OCI-LY1 (cell line): ENCODE measurements around the gene CR1.

Experiments
- H2AFZ ChIP-seq: fragments of 200-600 bp; sonication (generic), shearing (Covaris generic); 2 replicates; pipeline ENCODE4 v1.6.0; 2014; ENCODE audit warnings: antibody characterized with exemption, mild to moderate bottlenecking, low read length
- H3F3A ChIP-seq: fragments of 200-600 bp; sonication (generic), shearing (Covaris generic); 2 replicates; pipeline ENCODE4 v1.6.0; 2014; ENCODE audit warnings: mild to moderate bottlenecking, antibody characterized with exemption, low read length, moderate library complexity; ENCODE audit not compliant: insufficient read depth
- H3K27ac ChIP-seq: fragments of 200-600 bp; sonication (generic); 2 replicates; pipeline ENCODE4 v1.5.1; 2014; ENCODE audit warnings: low read length, mixed run types, mild to moderate bottlenecking, low read depth; ENCODE audit not compliant: poor library complexity, severe bottlenecking
- H3K27me3 ChIP-seq: fragments of 200-600 bp; sonication (generic); 2 replicates; pipeline ENCODE4 v1.6.0; 2014; ENCODE audit warnings: antibody characterized with exemption, mild to moderate bottlenecking, low read length, moderate library complexity; ENCODE audit not compliant: insufficient read depth
- H3K36me3 ChIP-seq: fragments of 200-600 bp; sonication (generic); 2 replicates; pipeline ENCODE4 v1.6.1; 2014; ENCODE audit warnings: mild to moderate bottlenecking, antibody characterized with exemption, low read length, moderate library complexity, mixed read lengths; ENCODE audit not compliant: insufficient read depth
- H3K4me1 ChIP-seq: fragments of 200-600 bp; sonication (generic); 2 replicates; pipeline ENCODE4 v1.5.1; 2014; ENCODE audit warnings: mild to moderate bottlenecking, low read length, moderate library complexity; ENCODE audit not compliant: insufficient read depth, severe bottlenecking
- H3K4me2 ChIP-seq: fragments of 200-600 bp; sonication (generic), shearing (Covaris generic); 2 replicates; pipeline ENCODE4 v1.6.1; 2014; ENCODE audit warnings: low read length
- H3K4me3 ChIP-seq: fragments of 200-600 bp; sonication (generic); 2 replicates; pipeline ENCODE4 v1.5.1; 2014; ENCODE audit warnings: low read length, low read depth, mild to moderate bottlenecking, mixed read lengths; ENCODE audit not compliant: poor library complexity, severe bottlenecking
- H3K79me2 ChIP-seq: fragments of 200-600 bp; shearing (Covaris generic); 2 replicates; pipeline ENCODE4 v1.6.1; 2016; ENCODE audit warnings: mixed run types, low read length, mixed read lengths; ENCODE audit not compliant: insufficient read depth
- H3K9ac ChIP-seq: fragments of 200-600 bp; sonication (generic), shearing (Covaris generic); 2 replicates; pipeline ENCODE4 v1.6.1; 2014; ENCODE audit warnings: mild to moderate bottlenecking, low read length, mixed read lengths
- H3K9me2 ChIP-seq: fragments of 200-600 bp; sonication (generic), shearing (Covaris generic); 2 replicates; pipeline ENCODE4 v1.6.1; 2014; ENCODE audit warnings: low read depth, mild to moderate bottlenecking, low read length, mixed read lengths
- H3K9me3 ChIP-seq: fragments of 200-600 bp; shearing (Covaris generic); 2 replicates; pipeline ENCODE4 v1.6.1; 2014; ENCODE audit warnings: low read length, mixed read lengths
- H4K20me1 ChIP-seq: fragments of 200-600 bp; sonication (generic), shearing (Covaris generic); 2 replicates; pipeline ENCODE4 v1.6.0; 2016; ENCODE audit warnings: mild to moderate bottlenecking, low read length; ENCODE audit not compliant: insufficient read depth
- EZH2 ChIP-seq: fragments of 200-600 bp; sonication (generic), shearing (Covaris generic); IDR thresholded peaks from 2 replicates; pipeline ENCODE4 v1.8.0; 2017; ENCODE audit warnings: borderline replicate concordance, mixed run types, mild to moderate bottlenecking, antibody characterized with exemption, low read length, moderate library complexity, mixed read lengths
- TF ChIP-seq, protein P1 (sequence below): fragments of 200-600 bp; sonication (generic), shearing (Covaris generic); IDR thresholded peaks from 2 replicates; pipeline ENCODE4 v1.5.1; 2017; ENCODE audit warnings: mild to moderate bottlenecking, antibody characterized with exemption, low read length, moderate library complexity, mixed read lengths

Gene CR1

GRCh38 chr1:207486198-207486597 lies 9.8 kb upstream of the CR1 start:
- Histone ChIP-seq H2AFZ (no peak overlapping the region), H3K9me3 (no peaks in the 10 kb centered on the region), H3K27ac (no peak overlapping the region), H3K9me2 (no peaks in the 10 kb centered on the region), H3K4me2 (no peak overlapping the region), H3F3A (no peaks in the 10 kb centered on the region), H3K9ac (no peak overlapping the region), H3K27me3 (no peaks in the 10 kb centered on the region), H4K20me1 (no peaks in the 10 kb centered on the region), H3K4me1 (no peaks in the 10 kb centered on the region), H3K4me3 (no peak overlapping the region), H3K36me3 (no peaks in the 10 kb centered on the region), H3K79me2 (no peaks in the 10 kb centered on the region)
- TF ChIP-seq, protein P1, sequence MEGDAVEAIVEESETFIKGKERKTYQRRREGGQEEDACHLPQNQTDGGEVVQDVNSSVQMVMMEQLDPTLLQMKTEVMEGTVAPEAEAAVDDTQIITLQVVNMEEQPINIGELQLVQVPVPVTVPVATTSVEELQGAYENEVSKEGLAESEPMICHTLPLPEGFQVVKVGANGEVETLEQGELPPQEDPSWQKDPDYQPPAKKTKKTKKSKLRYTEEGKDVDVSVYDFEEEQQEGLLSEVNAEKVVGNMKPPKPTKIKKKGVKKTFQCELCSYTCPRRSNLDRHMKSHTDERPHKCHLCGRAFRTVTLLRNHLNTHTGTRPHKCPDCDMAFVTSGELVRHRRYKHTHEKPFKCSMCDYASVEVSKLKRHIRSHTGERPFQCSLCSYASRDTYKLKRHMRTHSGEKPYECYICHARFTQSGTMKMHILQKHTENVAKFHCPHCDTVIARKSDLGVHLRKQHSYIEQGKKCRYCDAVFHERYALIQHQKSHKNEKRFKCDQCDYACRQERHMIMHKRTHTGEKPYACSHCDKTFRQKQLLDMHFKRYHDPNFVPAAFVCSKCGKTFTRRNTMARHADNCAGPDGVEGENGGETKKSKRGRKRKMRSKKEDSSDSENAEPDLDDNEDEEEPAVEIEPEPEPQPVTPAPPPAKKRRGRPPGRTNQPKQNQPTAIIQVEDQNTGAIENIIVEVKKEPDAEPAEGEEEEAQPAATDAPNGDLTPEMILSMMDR: no peak
- no peak for TF ChIP-seq EZH2

GRCh38 chr1:207487636-207488035 lies 8.3 kb upstream of the CR1 start:
- no peaks in the 10 kb centered on the region for H3K79me2 ChIP-seq
- no peaks in the 10 kb centered on the region for H3K27me3 ChIP-seq

DNA sequence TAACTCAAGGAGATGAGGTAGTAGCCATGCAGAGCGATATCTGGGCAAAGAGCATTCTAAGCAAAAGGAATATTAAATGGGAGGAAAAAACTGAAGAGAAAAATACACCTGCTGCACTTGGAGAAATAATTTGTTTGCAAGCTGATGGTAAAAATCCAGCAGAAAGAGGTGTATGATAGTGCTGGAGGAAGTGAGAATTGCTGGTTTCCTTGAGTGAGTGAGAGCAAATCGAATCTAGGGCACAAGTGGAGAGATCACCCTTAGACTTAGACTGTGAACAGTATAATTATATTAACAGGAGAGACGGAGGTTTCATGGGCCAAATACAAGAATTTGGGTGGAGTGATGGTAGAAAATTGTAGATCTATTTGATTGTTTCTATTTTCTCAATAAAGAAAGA lies 2.7 kb upstream of the CR1 start:
- no peaks in the 10 kb centered on the region for H3K27me3 ChIP-seq
- no peaks in the 10 kb centered on the region for H3K9me2 ChIP-seq
- H3K4me2 ChIP-seq: no peak overlapping the region
- no peak overlapping the region for H3K9ac ChIP-seq
- H3K36me3 ChIP-seq: no peaks in the 10 kb centered on the region
- no peaks in the 10 kb centered on the region for H3F3A ChIP-seq
- no peaks in the 10 kb centered on the region for H3K79me2 ChIP-seq
- no peak for TF ChIP-seq EZH2
- TF ChIP-seq, protein P1: no peak
- no peaks in the 10 kb centered on the region for H3K4me1 ChIP-seq
- no peaks in the 10 kb centered on the region for H4K20me1 ChIP-seq
- H3K9me3 ChIP-seq: no peaks in the 10 kb centered on the region
- no peak overlapping the region for H2AFZ ChIP-seq
- H3K27ac ChIP-seq: no peak overlapping the region
- H3K4me3 ChIP-seq: no peak overlapping the region

More at GRCh38 chr1:207487636-207488035, 8.3 kb upstream of the CR1 start:
- Histone ChIP-seq H3K27ac (no peak overlapping the region), H3K9me3 (no peaks in the 10 kb centered on the region), H3K9ac (no peak overlapping the region), H3K36me3 (no peaks in the 10 kb centered on the region), H2AFZ (no peak overlapping the region), H3K4me1 (no peaks in the 10 kb centered on the region), H3K9me2 (no peaks in the 10 kb centered on the region), H3K4me2 (no peak overlapping the region), H3F3A (no peaks in the 10 kb centered on the region), H4K20me1 (no peaks in the 10 kb centered on the region), H3K4me3 (no peak overlapping the region)
- TF ChIP-seq EZH2: no peak
- TF ChIP-seq, protein P1: no peak
